KBM-7 (cell line): ENCODE results near the gene PPP1R10.
"Not testable (repeated sequence)": the region's sequence is repeated elsewhere in the genome, so short reads cannot be mapped to it uniquely, and the experiment has no call there.

Source experiments
- DNase-seq: peaks from one replicate; pipeline ENCODE4 v3.0.0-alpha.2; 2015
- in situ Hi-C: fragments of 300-500 bp; cut with MboI; formaldehyde crosslinking; loops from 2 replicates; pipeline ENCODE4 v1.14.3; 2020; ENCODE audit warnings: low sequenced_read_pairs, low pct_unique_long_range_greater_than_20kb, mixed read lengths

PPP1R10 gene

DNA sequence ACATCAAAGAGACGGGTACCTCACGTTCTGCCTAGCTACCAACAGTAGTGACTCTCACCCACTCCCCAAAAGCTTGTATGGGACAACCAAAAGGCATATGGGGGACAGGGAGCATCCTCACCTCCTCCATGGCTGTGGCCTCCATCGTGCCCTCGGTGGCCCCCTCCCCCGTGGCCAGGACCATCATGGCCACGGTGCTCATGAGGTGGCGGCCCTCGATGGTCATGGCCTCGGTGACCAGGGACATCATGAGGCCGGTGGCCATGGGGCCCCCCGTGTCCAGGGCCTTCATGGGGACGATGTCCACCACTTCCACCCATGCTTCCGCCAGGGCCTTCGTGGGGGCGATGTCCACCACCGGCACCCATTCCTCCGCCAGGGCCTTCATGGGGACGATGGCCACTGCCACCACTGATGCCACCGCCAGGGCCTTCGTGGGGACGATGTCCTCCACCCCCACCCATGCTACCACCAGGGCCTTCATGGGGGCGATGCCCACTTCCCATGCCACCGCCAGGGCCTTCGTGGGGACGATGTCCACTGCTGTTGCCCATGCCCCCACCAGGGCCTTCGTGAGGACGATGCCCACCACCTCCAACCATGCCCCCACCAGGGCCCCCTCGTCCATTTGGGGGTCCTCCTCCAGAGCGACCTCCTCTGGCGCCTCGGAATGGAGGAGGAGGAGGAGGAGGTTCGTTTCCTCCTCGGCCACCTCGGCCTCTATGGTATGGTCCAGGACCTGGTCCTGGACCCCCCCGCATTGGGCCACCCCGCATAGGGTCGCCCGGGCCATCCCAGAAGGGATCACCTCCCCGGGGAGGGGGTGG is 15.0 kb downstream of the PPP1R10 start:
- no peak for DNase-seq
- in situ Hi-C loops: no loop called here

DNA sequence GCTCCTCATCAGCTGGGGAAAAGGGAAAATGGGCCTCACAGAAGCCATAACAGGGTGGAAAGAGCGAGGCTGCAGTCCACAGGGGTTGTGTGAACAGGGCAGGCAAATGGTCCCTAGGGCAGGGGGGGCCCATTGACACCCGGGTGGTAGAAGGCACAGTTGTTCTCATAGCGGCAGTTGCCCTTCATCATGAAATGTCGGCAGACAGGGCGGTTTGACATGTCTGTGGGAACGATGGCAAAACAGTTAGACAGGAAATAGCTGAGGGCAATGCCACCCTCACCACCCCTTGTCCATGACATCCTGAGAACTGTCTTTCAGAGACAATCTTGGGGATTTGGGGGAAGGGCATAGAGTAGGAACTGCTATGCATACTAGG is 15.6 kb downstream of the PPP1R10 start:
- in situ Hi-C loops: no loop called here
- no peak for DNase-seq

DNA sequence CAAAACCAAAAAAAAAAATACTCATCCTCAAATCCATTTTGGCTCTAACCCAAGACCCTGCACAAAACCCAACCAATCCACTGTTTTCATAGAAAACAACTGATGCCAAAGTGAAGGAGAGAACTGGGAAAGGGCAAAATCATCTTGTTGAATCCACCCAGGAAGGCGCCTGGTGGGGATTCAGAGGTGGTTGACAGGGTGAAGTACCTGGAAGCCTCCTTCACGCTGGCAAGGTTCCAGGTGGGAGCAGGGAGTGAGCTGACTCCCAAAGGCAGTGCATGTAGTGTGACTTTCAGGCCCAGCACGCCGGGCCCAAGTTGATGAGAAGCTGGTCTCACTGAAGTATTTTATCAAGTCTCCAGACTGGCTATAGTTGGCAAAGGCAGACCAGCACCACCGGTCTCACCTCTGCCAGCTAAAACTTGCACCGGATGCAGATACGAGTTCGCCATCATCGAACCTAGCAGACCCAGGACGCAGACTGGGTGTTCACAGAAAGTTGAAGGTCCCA is 16.5 kb downstream of the PPP1R10 start:
- in situ Hi-C loops: no loop called here
- no peak for DNase-seq

DNA sequence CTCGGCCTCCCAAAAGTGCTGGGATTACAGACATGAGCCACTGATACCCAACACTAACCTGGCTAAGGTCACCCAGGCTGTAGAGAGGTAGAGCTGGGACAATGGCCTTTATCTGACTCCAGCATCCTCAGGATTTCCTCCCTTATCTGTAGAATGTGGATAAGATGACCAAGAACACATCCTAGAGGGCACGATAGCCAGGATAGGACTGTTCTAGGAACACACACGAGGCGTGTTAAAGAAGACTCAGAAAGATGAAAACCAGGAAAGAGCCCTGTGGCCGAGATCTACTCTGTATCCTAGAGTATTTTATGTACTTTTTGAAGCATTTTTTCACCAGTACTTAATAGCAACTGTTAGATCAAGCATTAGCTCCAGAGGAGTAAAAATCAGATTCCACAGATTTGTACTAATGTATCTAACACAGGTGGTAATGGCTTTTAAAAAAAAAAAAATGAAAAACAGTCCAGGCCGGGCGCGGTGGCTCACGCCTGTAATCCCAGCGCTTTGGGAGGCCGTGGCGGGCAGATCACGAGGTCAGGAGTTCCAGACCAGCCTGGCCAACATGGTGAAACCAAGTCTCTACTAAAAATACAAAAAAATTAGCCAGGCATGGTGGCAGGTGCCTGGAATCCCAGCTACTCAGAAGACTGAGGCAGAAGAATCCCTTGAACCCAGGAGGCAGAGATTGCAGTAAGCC is 17.3 kb downstream of the PPP1R10 start:
- DNase-seq: no peak
- in situ Hi-C loops: no loop called here

DNA sequence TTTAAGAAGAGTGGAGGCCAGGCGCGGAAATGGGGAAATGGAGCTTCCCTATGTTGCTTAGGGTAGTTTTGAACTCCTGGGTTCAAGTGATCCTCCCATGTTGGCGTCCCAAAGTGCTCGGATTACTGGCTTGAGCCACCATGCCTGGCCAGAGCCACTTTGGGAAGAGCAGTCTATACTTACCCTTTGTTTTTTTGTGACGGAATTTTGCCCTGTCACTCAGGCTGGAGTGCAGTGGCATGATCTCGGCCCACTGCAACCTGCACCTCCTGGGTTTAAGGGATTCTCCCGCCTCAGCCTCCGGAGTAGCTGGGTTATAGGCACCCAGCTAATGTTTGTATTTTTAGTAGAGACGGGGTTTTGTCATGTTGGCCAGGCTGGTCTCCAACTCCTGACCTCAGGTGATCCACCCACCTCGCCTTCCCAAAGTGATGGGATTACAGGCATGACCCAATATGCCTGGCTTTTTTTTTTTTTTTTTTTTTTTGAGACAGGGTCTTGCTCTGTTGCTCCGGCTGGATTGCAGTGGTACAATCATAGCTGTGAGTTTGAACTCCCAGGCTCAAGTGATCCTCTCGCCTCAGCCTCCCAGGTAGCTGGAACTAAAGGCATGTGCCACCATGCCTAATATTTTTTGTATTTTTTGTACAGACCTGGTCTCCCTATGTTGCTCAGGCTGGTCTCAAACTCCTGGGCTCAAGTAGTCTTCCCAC is 18.0 kb downstream of the PPP1R10 start:
- no peak for DNase-seq
- in situ Hi-C loops: no loop called here

DNA sequence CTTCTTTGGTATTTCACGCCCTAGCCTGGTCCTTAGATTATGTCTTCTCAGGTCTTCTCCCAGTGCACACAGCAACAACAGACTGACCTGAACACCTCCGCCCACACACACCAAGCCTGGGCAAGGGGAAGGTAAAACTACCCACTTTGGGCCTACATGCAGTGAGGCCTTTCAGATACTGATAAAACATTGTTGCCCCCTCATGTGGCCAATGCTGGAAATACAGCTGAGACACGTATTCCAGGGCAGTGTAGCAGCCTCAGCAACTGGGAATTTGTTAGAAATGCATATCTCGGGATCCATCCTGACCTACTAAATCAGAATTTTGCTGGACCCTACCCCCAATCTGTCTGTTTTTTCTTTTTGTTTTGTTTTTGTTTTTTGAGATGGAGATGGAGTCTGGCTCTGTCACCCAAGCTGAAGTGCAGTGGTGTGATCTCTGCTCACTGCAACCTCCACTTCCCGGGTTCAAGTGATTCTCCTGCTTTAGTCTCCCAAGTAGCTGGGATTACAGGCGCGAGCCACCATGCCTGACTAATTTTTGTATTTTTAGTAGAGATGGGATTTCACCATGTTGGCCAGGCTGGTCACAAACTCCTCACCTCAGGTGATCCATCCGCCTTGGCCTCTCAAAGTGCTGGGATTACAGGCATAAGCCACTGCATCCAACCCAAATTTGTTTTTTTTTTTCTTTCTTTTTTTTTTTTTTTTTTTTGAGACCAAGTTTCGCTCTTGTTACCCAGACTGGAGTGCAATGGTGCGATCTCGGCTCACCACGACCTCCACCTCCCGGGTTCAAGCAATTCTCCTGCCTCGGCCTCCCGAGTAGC is 19.5 kb downstream of the PPP1R10 start:
- DNase-seq: peak; percentile 85
- in situ Hi-C loops: not testable (repeated sequence)

DNA sequence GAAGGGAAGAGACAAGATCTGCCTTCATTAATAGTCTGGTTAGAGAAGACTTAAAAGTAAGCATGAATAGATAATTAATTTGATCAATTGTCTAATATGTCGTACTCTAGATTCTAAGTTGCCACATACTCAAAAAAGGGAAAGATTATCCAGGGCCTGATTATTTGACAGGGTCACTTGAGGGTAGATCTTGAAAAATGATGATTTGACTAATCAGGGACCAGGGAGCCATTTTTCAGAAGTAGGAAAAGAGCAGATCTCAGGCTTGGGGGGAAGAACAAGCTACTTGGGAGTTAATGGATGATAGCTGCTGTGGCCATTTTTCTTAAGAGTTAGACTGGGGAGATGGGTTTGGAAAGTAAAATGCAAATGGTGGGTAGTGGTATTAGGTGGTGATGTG is 24.8 kb downstream of the PPP1R10 start:
- no peak for DNase-seq
- in situ Hi-C loops: no loop called here

DNA sequence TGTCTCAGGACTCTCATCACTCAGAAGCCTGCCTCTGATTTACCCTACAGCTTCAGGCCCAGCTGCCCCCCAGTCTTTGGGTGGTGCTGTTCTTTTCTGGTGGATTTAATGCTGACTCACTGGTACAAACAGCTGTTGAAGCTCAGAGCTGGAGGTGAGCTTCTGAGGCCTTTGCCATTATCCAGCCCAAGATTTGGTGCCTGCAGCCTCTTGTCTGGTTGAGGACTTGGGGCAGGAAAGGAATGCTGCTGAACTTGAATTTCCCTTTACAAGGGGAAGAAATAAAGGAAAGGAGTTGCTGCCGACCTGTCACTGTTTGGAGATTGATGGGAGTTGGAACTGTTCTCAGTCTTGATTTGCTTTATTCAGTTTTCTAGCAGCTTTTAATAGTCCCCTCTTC is 26.0 kb downstream of the PPP1R10 start:
- no peak for DNase-seq
- in situ Hi-C loops: no loop called here

DNA sequence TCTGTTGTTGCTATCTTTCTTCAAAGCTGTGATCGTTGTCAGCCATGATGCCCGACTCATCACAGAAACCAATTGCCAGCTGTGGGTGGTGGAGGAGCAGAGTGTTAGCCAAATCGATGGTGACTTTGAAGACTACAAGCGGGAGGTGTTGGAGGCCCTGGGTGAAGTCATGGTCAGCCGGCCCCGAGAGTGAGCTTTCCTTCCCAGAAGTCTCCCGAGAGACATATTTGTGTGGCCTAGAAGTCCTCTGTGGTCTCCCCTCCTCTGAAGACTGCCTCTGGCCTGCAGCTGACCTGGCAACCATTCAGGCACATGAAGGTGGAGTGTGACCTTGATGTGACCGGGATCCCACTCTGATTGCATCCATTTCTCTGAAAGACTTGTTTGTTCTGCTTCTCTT is 26.5 kb downstream of the PPP1R10 start:
- in situ Hi-C loops: no loop called here
- no peak for DNase-seq

DNA sequence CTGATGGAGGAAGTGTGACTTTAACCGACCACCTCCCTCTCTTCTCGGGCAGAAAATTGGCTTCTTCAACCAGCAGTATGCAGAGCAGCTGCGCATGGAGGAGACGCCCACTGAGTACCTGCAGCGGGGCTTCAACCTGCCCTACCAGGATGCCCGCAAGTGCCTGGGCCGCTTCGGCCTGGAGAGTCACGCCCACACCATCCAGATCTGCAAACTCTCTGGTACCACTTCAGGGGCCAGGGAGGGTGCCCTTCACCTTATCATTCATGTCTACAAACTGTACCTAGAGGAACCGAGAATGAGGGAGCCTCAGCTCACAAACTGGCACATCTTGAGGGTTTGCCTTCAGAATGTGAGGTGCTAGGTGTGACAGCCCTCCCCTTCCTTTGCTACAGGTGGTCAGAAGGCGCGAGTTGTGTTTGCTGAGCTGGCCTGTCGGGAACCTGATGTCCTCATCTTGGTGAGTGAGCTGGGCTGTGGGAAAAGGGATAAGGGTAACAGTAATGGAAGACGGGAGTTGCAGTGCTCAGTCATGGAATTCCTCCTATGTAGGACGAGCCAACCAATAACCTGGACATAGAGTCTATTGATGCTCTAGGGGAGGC is 27.2 kb downstream of the PPP1R10 start:
- no peak for DNase-seq
- in situ Hi-C loops: no loop called here

DNA sequence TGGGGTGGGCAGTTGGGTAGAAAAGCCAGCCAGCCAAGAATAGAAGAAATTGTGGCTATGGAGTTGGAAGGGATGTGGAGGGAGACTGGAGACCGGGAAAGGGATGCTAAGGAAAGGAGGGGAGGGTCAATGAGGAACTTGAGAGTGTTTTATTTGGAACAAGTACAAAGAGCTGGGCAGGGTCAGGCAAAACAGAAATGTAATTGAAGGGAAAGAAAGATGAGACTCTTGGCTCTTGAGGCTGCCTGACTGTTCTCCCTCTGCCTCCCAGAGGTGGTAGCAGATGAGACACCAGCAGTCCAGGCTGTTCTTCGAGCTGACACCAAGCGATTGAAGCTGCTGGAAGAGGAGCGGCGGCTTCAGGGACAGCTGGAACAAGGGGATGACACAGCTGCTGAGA is 33.1 kb downstream of the PPP1R10 start:
- in situ Hi-C loops: no loop called here
- no peak for DNase-seq

DNA sequence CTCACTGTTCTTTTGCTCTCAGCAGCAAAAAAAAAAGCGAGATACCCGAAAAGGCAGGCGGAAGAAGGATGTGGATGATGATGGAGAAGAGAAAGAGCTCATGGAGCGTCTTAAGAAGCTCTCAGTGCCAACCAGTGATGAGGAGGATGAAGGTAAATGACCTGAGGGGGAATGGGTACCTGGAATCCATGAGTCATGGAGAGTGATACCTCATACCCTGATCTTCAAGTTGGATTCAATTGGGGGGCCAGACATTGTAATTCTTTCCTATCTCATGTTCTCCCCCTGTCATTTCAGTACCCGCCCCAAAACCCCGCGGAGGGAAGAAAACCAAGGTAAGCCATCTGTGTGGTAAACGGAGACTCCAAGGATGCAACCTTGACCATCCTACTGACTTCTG is 39.0 kb downstream of the PPP1R10 start:
- DNase-seq: no peak
- in situ Hi-C loops: no loop called here

DNA sequence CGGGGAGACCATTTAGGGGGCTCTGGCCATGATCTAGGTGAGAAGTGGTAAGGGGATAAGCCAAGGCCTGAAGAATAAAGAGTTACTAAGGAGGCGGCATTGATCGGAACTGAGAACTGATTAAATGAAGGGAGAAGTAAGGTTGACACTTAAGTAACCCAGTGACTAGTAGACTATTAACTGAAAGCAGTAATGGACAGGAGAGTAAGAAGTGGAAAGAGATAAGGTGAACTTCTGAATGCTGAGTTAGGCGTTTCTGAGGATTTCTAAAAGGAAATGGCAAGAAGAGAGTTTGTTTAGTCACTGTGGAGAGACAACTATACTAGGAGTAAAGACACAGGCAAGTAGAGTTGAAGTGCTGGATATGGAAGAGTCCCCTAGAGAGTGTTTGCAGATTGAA is 43.9 kb downstream of the PPP1R10 start:
- DNase-seq: no peak
- in situ Hi-C loops: no loop called here

DNA sequence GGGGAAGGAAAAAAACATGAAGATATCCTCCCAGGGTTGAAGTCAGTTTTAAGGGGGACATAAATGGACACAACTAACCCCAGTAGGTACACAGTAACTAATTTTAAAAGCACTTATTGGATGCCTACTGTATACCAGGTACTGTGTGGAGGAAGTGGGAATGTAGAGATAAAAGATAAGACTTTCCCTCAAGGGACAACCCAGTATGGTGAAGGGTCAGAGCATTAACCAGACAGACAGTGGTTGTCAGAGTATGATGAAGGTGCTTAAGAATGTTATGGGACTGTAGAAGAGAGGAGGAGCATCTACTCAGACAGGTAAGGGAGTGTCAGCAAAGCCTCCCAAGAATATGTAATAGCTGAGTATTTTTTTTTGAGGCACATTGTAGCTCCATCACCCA is 44.9 kb downstream of the PPP1R10 start:
- in situ Hi-C loops: no loop called here
- DNase-seq: no peak

DNA sequence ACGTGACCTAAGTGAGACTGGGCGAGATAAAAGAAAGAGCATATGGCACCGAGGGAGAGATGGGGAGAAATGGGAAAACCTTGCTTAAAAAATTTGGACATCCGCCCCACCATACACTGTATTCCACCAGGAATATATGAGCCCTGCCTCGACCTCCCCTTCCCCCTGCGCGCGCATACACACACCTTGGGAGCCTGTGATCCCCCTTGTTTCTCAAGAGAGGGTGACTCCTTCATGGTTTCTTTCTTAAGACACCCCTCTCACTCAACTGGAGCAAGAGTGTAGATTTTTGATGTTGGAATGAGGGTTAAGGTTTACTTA is 45.3 kb downstream of the PPP1R10 start:
- in situ Hi-C loops: no loop called here
- DNase-seq: no peak

DNA sequence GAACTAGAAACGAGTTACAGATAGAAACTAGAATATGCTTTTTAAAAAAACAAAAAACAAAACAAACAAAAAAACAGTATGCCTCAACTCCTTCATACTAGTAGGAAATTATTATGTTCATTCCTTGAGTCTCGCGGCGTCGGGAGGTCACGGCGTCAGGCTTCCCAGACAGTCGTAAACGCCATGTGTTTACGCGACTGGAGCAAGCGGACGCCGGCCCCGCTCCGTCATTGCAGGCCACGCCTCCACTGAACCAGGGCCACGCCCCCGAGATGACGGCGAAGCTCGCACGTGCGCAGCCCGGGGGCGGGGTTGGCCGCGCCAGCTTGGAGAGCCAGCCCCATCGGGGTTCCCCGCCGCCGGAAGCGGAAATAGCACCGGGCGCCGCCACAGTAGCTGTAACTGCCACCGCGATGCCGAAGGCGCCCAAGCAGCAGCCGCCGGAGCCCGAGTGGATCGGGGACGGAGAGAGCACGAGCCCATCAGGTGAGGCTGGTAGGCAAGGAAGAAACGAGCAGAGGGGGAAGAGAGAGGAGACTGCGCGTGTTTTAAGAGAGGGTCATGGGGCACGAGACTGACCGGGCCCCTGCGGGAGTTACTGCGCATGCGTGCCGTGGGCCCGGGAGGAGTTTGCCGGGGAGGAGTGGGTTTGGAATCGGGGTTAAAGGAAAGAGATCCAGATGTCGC is 45.8 kb downstream of the PPP1R10 start, which contains the start of gene ABCF1:
ABCF1 (plus strand) TSS at position 368 of the 687 bp plus-strand sequence; CDS start at position 414, 46 bp downstream.
- in situ Hi-C loops: no loop called here
- peak; percentile 98 for DNase-seq

DNA sequence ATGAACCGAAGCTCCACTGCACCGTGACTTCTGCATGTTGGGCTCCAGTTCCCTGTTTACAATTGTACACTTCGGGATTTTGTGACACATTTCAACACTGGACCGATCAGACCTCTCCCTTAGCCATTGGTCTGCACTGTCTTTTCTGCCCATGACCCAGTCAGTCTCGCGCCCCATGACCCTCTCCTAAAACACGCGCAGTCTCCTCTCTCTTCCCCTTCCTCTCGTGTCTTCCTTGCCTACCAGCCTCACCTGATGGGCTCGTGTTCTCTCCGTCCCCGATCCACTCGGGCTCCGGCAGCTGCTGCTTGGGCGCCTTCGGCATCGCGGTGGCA is 46.3 kb downstream of the PPP1R10 start:
- in situ Hi-C loops: no loop called here

DNA sequence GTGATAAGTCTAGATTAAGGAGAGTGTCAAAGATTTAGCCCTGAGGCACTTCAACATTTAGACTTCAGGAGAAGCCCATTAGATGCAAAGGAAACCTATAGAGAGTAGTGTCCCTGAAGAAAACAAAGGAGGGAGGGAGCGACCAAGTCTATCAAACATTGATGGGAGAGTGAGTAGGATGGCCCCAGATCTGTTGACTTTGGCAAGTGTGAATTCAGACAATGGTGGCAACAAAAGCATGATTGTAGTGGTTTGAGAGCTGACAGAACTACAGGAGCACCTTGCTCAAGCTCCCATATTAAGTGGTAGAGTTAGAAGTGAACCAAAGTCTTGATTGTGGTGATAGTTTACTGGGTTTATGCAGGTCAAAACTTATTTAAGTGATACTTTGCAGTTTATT is 46.8 kb downstream of the PPP1R10 start:
- in situ Hi-C loops: no loop called here
- DNase-seq: no peak

More for the DNA sequence above, 46.3 kb downstream of the PPP1R10 start:
- no peak for DNase-seq
